UCSD-AML1 (cell line): ENCODE data around the gene SLC48A1.

Source experiments
- DNase-seq: peaks from one replicate; lab custom pipeline; 2025; ENCODE audit not compliant: unreplicated experiment; lab: John Stamatoyannopoulos, UW

SLC48A1 gene

GRCh38 chr12:47744005-47744651 lies 28.9 kb upstream of the SLC48A1 start:
- DNase-seq: peak; percentile 30

DNA sequence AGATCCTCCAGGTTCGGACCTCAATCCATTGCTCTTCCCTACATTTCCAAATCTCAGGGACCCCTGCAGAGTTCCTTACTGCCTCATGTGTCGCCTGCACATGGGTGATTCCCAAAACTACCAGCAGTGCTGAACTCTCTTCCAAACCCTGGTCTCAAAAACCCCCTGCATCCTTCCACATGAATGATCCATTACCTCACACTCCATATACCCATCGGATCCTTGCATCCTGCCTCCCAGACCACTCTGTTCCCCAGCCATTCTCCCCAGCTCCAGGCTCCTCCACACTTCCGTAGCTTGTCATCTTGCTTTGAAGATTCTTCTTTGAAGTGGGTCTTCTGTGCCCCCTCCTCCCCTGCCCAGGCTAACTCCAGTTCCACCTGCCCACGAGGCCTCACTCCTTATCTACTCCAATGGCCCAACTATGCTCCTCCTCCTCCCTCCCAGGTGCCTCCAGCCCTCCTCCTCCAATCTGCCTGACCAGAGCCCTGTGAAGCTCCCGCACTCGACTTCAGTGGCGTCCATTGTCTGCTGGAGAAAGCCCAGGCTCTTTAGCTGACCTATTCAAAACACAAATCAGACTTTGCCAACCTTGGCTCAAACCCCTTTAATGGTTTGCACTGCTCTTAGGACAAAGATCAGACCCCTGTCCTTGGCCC lies 28.1 kb upstream of the SLC48A1 start:
- no peak for DNase-seq

GRCh38 chr12:47745485-47746041 lies 27.5 kb upstream of the SLC48A1 start:
- DNase-seq: no peak

DNA sequence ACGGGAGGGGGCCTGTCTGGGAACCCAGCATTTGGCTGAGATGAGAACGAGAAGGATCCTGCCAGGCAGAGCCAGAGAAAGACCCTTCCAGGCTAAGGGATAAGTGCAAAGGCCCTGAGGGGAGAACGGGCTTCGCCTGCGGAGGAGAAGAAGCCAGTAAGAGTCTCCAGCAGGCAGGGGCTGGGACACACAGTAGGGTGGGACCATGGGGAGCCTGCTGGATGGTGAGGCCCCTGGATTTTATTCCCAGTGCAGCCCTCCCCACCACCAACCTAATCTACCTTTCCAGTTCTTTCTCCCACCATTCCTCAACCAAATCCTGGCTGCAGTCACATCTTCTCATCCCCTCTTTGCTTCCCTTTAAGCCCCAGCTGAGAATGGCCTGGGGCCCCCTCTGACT lies 27.0 kb upstream of the SLC48A1 start:
- DNase-seq: no peak

DNA sequence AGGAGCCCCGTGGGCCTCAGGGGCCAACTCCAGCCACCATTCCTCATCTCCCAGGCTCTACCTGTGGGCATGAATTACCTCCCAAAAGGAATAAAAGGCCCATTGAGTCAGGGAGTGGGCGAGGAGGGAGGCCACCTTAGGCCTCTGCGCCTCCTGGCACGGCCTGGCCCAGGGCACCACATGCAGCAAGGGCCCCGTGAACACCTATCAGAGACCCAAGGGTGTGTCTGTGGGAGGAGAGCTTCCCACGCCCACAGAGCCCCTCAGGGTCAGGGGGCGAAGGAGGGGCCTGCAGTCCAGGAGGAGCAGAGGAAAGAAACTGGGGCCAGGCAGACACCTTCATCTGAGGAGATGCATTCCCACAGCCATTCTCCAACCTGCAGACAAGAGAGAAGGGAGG lies 26.5 kb upstream of the SLC48A1 start:
- no peak for DNase-seq

DNA sequence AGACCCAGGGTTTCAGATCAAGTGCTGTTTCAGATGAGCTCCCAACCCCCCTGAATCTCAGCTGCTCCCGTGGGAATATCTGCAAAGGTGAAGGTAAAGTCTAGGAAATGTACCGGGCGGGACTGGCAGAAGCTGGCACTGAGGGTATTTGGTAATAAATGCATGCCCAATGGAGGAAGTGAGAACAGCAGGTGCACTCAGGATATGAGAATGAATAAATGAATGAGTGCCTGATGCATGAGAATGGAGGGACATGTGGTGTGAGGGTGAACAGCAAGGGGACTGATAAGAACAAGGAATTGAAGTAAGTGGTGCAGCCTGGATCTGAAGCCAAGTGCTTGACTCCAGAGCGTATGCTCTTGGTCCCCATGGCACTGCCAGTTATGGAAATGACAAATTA lies 25.9 kb upstream of the SLC48A1 start:
- no peak for DNase-seq

DNA sequence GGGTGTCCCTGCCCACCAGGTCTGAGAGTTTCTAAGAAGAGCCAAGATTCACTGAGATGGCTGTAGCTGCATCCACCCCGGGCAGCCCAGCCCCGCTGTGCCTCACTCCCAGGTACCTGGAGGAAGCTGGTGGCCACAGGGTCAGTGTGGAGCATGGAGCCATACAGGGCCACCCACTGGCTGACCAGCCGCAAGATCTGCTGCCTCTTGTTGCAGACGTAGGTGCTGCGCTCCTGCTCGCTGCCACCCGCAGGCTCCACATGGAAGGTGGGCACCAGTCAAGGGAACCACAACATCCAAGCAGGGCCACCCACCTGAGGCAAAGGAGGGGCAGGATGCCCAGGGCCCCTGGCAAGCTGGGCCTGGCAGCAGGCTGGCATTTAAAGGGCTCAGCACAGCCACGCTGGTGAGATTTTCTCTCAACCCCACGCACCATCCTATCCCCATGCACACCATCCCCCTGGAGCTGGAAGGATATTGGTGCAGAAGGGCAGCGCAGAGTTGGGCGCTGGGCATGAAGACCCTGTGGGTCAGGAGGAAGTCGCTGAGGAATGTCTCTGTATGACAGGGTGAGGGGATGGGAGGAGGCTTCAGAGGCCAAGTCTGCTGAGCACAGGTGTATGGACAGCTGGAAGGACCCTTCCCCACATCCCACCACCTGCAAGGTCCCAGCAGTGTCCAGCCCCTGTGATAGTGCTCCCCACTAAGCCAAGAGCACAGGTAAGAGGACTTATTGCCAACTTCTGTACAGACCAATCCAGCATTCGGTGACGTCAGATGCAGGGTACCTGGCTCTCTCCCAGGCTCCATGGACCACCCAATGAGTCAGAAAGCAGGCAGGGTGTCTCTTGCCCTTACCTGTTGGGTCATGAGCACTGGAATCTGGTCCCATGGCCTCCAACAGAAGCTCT lies 25.2 kb upstream of the SLC48A1 start:
- DNase-seq: no peak

DNA sequence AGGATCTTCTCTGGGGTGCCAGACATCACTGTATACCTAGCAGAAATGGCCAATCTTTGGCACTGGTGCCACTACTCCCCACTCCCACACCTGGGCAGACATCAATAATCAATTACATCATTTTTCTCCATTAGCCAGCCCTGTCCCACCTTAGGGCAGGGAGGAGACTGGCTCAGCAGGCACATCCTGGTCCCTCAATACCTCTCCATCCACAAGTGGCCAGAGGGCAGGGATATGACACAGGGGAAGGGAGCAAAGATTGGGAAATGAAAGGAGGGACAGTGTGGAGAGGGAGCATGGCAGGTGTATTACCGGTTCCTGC lies 24.6 kb upstream of the SLC48A1 start:
- DNase-seq: no peak

DNA sequence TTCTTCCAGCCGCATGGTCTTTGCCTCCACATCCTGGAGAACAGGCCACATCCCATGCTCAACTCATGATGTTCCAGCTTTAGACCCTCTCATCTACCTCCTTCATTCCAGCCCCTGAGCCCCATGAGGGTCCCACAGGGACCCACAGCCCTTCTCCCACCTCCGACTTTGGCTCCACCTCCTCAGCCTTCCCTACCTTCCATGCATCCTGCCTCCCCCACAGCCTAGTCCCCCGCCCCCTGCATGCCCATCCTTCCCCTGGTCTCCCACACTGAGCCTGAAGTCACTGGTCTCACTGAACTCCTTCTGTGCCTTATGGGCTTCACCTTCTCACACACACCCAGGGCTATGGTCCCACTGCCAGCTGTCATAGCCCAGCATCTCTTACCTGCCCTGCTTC lies 24.1 kb upstream of the SLC48A1 start:
- DNase-seq: no peak

DNA sequence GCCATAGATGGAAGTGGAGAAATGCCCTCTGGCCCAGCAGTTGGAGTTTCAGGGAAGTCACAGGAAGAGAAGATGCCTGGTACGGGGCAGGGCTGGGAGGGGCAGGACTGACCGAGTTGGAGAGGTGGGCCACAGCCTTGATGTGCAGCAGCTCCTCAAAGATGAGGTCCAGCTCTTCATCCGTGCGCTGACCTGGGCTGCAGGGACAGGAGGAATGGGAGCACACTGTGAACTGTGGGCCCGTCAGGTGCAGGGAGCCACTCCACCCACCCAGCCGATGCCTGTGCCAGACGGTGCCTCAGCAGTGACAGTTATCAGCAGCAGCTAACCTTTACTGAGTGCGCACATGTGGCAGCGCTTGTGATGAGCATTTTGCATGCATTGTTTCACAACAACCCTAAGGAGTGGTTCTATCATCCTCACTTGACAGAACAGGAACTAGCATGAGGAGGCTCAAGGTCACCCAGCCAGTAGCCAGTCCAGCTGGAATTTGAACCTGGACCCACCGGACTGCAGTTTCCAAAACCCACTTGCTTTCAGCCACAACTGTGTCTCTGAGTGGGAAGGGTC lies 22.7 kb upstream of the SLC48A1 start:
- DNase-seq: no peak

DNA sequence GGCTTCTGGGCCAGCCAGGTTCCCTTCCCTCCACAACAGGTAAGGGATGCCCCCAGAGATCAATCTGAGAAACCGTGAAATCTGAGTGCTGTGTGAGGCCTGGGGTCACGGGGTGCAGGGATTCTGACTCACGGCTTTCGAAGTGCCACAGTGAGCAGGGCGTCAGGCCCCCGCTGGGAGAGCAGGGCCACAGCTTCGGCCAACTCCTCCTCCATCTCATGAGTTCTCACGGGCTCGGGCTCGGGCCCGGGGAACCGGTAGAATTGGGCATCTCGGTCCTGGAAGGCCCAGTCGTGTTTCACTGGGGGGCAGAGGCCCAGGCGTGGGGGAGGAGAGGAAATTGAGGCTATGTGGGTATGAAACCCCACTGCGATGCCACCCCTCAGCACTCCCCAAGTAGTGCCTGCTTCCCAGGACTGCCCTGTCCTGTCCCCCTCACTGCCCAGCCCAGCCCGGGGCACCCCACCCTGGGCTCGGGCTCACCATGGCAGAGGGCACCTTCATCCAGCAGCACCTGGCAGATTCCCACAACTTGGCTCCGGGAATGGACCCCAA lies 22.0 kb upstream of the SLC48A1 start:
- DNase-seq: no peak

GRCh38 chr12:47751561-47751960 lies 21.5 kb upstream of the SLC48A1 start:
- DNase-seq: no peak

DNA sequence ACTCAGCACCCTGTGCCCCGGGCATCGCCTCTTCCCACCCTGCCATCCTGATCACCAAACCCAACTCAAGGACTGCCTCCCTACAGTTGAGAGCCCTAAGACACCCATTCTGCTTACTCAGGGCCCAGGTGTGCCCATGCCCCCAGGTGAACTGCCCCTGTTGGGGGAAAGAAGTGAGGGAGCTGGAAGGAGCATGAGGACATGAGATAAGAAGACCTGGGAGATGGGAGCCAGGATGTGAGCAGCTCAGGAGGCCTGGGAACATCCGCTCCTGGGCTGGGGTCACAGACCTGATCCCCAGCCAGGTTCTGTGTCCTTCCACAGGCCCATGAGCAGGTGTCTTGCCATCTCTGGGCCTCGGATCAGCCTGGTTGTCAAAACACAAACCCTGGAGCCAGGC lies 20.9 kb upstream of the SLC48A1 start:
- DNase-seq: no peak

GRCh38 chr12:47752552-47752951 lies 20.5 kb upstream of the SLC48A1 start:
- DNase-seq: no peak

DNA sequence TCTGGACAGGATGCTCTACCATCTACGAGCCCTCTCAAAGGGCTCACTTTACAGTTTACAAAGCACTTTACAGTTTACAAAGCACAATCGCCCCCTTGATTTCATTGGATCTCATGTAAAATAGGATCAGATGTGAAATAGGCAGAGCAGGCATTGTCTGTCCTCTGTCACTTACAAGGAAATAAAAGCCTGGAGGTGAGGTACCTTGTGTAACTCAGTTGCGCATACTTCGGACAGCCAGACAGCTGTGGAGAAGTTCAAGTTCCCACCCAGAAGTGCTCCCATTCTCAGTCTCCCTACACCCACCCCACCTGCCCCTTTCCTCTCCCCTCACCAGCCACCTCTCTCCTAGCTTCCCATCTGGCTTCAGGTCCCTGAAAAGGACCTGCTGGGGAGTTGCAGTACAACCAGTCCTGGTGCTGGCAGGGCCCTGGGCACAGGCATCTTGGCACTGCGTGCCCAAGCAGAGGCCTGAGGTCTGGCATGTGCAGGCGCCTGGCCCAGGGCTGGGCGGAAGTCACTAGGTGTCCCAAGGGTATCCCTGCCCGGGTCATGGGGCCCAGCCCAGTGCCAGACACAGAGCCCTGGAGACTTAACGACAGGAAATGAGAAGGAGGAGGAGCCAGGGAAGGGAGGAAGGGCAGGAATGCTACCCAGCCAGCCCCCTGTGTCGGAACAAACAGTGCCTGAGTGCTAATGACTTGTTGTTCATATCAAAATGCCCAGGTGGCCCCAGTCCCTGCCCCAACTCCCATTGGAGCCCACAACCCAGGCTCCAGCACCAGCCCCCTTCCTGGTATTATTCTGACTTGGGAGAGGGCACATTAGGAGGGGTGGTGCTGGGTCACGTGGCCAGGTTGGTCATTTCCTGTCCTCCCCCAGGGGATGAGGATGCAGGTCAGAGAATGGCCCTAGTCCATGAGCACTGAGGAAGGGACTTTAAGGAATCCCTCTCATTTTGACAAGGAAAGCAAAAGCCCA lies 19.7 kb upstream of the SLC48A1 start:
- DNase-seq: peak; percentile 68

- no peak for DNase-seq
These were observed 18.9 kb upstream of the SLC48A1 start for GRCh38 chr12:47754126-47754525.

DNA sequence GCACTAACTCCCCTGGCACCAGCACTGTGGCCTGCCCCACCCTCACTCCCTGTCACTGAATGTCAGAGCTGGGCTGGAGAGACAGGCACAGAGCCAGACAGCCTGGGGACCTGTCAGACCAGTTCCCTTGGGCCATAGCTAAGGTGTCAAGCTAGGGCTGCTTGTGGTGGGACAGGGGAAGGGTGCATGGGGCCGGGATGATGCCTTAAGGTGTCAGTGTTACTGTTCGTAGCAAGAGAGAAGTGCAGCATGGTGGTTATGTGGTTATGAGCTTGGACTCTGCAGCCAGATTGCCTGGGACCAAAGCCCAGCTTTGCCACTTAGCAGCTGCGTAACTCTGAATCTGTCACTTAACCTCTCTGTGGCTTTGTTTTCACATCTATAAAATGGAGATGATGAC lies 18.2 kb upstream of the SLC48A1 start:
- no peak for DNase-seq

GRCh38 chr12:47755655-47756562 lies 17.1 kb upstream of the SLC48A1 start:
- no peak for DNase-seq

DNA sequence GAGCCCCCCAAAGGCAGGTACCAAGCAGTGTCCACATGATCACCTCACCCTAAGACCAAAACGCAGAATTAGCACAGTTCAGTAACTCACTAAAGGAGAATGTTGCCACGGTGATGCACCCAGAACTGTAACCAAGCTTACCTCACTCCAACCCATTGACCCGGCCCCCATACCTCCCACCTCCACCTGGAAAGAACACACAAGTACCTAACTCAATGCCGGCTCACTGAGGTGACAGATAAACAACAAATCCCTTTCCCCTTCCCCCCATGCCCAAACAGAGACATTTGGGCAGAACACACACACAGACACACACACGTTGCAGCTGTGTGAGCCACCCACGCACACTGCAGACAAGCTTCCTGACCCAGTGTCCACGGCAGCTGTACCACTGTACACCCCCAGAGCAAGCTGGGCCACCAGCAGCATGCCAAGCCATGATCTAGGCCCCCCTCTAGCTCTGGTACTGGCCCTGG lies 15.6 kb upstream of the SLC48A1 start:
- no peak for DNase-seq
